Fibroblast of the aortic adventitia (primary cell): ENCODE measurements around the gene NPEPPS. TPM values are rescaled to one million over a fixed set of nuclear protein-coding genes. Genes with fewer than 3 reads are reported as not detected.

ENCODE experiments used
- DNase-seq: peaks from one replicate; pipeline ENCODE4 v3.0.0-alpha.2; 2010; ENCODE audit warnings: low read depth
- H3K4me3 ChIP-seq: 2 replicates; pipeline ENCODE4 v1.5.1; 2011; ENCODE audit warnings: low read depth, mild to moderate bottlenecking, control low read depth, low read length, moderate library complexity
- total RNA-seq: library from RNA; depleted of rRNA; stranded (reverse); fragments of >200 nt; gene quantifications from 2 replicates; pipeline ENCODE4 v1.2.3, GENCODE V29; 2012; ENCODE audit warnings: low replicate concordance
- TF ChIP-seq, protein P1 (sequence below): IDR thresholded peaks from 2 replicates; pipeline ENCODE4 v1.5.1; 2011; ENCODE audit warnings: mild to moderate bottlenecking, low read length, control low read depth, inconsistent platforms; ENCODE audit not compliant: insufficient read depth

Gene NPEPPS
- total RNA-seq, 1 donor = 106 TPM

GRCh38 chr17:47621293-47622179, 90.6 kb downstream of the NPEPPS start:
- TF ChIP-seq, protein P1, sequence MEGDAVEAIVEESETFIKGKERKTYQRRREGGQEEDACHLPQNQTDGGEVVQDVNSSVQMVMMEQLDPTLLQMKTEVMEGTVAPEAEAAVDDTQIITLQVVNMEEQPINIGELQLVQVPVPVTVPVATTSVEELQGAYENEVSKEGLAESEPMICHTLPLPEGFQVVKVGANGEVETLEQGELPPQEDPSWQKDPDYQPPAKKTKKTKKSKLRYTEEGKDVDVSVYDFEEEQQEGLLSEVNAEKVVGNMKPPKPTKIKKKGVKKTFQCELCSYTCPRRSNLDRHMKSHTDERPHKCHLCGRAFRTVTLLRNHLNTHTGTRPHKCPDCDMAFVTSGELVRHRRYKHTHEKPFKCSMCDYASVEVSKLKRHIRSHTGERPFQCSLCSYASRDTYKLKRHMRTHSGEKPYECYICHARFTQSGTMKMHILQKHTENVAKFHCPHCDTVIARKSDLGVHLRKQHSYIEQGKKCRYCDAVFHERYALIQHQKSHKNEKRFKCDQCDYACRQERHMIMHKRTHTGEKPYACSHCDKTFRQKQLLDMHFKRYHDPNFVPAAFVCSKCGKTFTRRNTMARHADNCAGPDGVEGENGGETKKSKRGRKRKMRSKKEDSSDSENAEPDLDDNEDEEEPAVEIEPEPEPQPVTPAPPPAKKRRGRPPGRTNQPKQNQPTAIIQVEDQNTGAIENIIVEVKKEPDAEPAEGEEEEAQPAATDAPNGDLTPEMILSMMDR = peak; percentile 23
- H3K4me3 ChIP-seq = no peak overlapping the region
- DNase-seq = peak; percentile 88

DNA sequence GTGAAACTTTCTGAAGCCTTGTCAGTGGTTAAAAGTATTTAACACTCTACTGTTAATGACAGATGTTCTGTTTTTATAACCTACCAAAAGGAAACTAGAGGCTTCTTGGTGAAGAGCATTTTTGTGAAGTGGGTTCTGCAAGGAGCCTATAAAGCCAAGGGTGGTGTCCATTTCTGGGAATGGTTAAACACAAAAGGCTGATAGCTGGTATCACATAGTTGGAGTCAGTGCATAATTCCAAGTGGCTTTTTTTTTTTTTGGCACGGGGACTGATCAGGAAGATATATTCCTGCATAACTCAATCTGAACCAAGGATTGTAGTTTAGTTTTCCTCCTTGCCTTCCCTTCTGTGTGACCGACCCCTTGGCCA, 91.3 kb downstream of the NPEPPS start:
- H3K4me3 ChIP-seq = no peak overlapping the region
- TF ChIP-seq, protein P1 = no peak
- DNase-seq = peak; percentile 46

DNA sequence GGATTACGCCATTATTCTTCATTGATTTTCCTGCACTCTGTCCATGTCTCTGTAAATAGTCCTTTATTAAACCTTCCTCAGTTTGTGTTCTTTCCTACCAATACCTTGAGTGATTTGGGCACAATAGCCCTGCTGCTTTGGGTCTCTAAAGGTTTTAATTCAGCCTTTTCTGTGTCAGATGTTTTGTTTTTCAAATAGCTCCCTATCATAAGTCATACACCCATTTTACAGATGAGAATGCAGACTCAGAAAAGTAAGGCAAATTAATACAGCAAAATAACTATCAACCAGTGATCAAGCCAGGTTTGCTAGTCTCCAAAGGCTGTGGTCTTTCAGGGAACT, 93.8 kb downstream of the NPEPPS start:
- DNase-seq = no peak
- TF ChIP-seq, protein P1 = no peak
- no peak overlapping the region for H3K4me3 ChIP-seq

- TF ChIP-seq, protein P1 = no peak
- H3K4me3 ChIP-seq = no peak overlapping the region
- DNase-seq = no peak
Observed at GRCh38 chr17:47628014-47628566, 97.2 kb downstream of the NPEPPS start.

- no peak overlapping the region for H3K4me3 ChIP-seq
- no peak for DNase-seq
- TF ChIP-seq, protein P1 = no peak
Observed at GRCh38 chr17:47629826-47630225, 98.9 kb downstream of the NPEPPS start.

- no peak for DNase-seq
- TF ChIP-seq, protein P1 = no peak
- H3K4me3 ChIP-seq = no peak overlapping the region
Observed at GRCh38 chr17:47630614-47631013, 99.7 kb downstream of the NPEPPS start.
